Neuronal stem cell (in vitro differentiated cells): Measurements from ENCODE around the gene CTNND2.

ENCODE experiments used
- DNase-seq: peaks from one replicate; pipeline ENCODE4 v3.0.0-alpha.2; 2013; ENCODE audit warnings: low spot score
- H2AFZ ChIP-seq: one replicate; pipeline ENCODE4 v1.6.1; 2013; ENCODE audit warnings: mild to moderate bottlenecking, low read length, inconsistent platforms
- H2AK5ac ChIP-seq: 2 replicates; pipeline ENCODE4 v1.6.1; 2013; ENCODE audit warnings: low read depth, mild to moderate bottlenecking, inconsistent platforms, low read length, moderate library complexity, mixed read lengths
- H2BK120ac ChIP-seq: 2 replicates; pipeline ENCODE4 v1.6.1; 2013; ENCODE audit warnings: low read depth, mild to moderate bottlenecking, inconsistent platforms, low read length, moderate library complexity, mixed read lengths
- H2BK12ac ChIP-seq: one replicate; pipeline ENCODE4 v1.6.1; 2013; ENCODE audit warnings: low read length, inconsistent platforms
- H2BK15ac ChIP-seq: 2 replicates; pipeline ENCODE4 v1.6.1; 2013; ENCODE audit warnings: mild to moderate bottlenecking, low read length, inconsistent platforms, mixed read lengths
- H2BK5ac ChIP-seq: one replicate; pipeline ENCODE4 v1.6.1; 2013; ENCODE audit warnings: inconsistent platforms, mild to moderate bottlenecking, low read length, moderate library complexity
- H3K14ac ChIP-seq: one replicate; pipeline ENCODE4 v1.6.1; 2013; ENCODE audit warnings: low read length, inconsistent platforms
- H3K18ac ChIP-seq: 2 replicates; pipeline ENCODE4 v1.6.1; 2013; ENCODE audit warnings: low read length, inconsistent platforms
- H3K23ac ChIP-seq: 2 replicates; pipeline ENCODE4 v1.6.1; 2013; ENCODE audit warnings: low read depth, mild to moderate bottlenecking, mixed read lengths, low read length, inconsistent platforms; ENCODE audit not compliant: poor library complexity
- H3K27ac ChIP-seq: replicated peaks from 3 replicates; pipeline ENCODE4 v1.5.1; 2013; ENCODE audit warnings: low read length, inconsistent platforms
- H3K27me3 ChIP-seq, 3 experiments: 2 replicates each; pipeline ENCODE4 v1.6.1; 2013; ENCODE audit warnings: low read length in 3 of 3, mild to moderate bottlenecking in 2 of 3, inconsistent platforms in 1 of 3, low read depth in 1 of 3, mixed read lengths in 1 of 3, moderate library complexity in 1 of 3; ENCODE audit not compliant: control insufficient read depth in 3 of 3, insufficient read depth in 3 of 3
- H3K36me3 ChIP-seq, 2 donors: replicated peaks in 1 of 2; 2 replicates each; pipeline ENCODE4 v1.6.1; 2013; ENCODE audit warnings: low read length in 2 of 2; ENCODE audit not compliant: control insufficient read depth in 2 of 2, insufficient read depth in 2 of 2
- H3K4ac ChIP-seq: 2 replicates; pipeline ENCODE4 v1.6.1; 2013; ENCODE audit warnings: inconsistent platforms, mild to moderate bottlenecking, low read length, moderate library complexity
- H3K4me1 ChIP-seq, 2 donors: 1 replicate in 1 of 2; 2 replicates in 1 of 2; pipeline ENCODE4 v1.6.1; 2013; ENCODE audit warnings: low read length in 2 of 2, low read depth in 1 of 2; ENCODE audit not compliant: control insufficient read depth in 2 of 2, insufficient read depth in 1 of 2
- H3K4me2 ChIP-seq: one replicate; pipeline ENCODE4 v1.6.1; 2013; ENCODE audit warnings: mild to moderate bottlenecking, low read length, inconsistent platforms; ENCODE audit not compliant: insufficient read depth, poor library complexity, severe bottlenecking
- H3K4me3 ChIP-seq, 2 donors: 2 replicates each; pipeline ENCODE4 v1.5.1; 2013; ENCODE audit warnings: low read length in 2 of 2, mild to moderate bottlenecking in 2 of 2, inconsistent platforms in 1 of 2, moderate library complexity in 1 of 2
- H3K79me1 ChIP-seq: one replicate; pipeline ENCODE4 v1.6.1; 2013; ENCODE audit warnings: low read depth, mild to moderate bottlenecking, inconsistent platforms, low read length, moderate library complexity
- H3K9ac ChIP-seq: one replicate; pipeline ENCODE4 v1.6.1; 2013; ENCODE audit warnings: mild to moderate bottlenecking, low read depth, low read length, inconsistent platforms; ENCODE audit not compliant: poor library complexity
- H3K9me3 ChIP-seq, 2 donors: replicated peaks in 1 of 2; 2 replicates each; pipeline versions ENCODE3 to v1.6.1; 2013; ENCODE audit warnings: low read length in 2 of 2, mild to moderate bottlenecking in 2 of 2, inconsistent platforms in 1 of 2, low read depth in 1 of 2, mixed read lengths in 1 of 2, moderate library complexity in 1 of 2; ENCODE audit not compliant: control insufficient read depth in 2 of 2, insufficient read depth in 1 of 2
- H4K8ac ChIP-seq: one replicate; pipeline ENCODE4 v1.6.1; 2013; ENCODE audit warnings: low read depth, mild to moderate bottlenecking, inconsistent platforms, low read length, moderate library complexity
- H4K91ac ChIP-seq: one replicate; pipeline ENCODE4 v1.6.1; 2013; ENCODE audit warnings: low read length, low read depth, mild to moderate bottlenecking, inconsistent platforms; ENCODE audit not compliant: poor library complexity
- WGBS, 2 donors: extraction: QIAGEN DNeasy Blood & Tissue Kit; methylation state at CpG; one replicate each; pipeline ENCODE4 v1.1.7; 2013; ENCODE audit warnings: missing lambda C conversion rate in 2 of 2, mixed read lengths in 1 of 2; ENCODE audit not compliant: insufficient read length in 2 of 2, insufficient replicate concordance in 1 of 2; ENCODE audit errors: extremely low coverage in 2 of 2; 5-methylcytosine and 5-hydroxymethylcytosine counted together

CTNND2 gene

DNA sequence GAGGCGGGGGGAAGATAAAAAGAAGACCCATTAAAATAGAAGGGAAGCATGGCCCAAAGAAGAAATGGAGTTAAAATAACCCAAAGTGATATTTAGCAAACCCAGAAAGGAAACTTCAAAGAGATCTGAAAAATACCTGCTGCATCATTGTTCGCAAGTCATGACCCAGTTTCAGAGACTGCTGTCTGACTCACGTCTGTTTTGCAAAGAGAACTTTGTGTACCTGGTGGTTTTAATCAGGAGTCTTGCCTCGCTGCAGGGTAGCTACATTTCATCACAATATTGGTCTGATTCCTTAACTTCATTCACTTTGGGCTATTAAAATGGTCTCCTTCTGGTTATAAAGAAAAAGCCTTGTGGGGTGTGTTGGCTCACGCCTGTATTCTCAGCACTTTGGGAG lies 682.1 kb downstream of the CTNND2 start:
- no peak for DNase-seq
- H2BK5ac ChIP-seq, result no peak overlapping the region
- H2BK120ac ChIP-seq, result no peak overlapping the region
- H3K27ac ChIP-seq, result no peak overlapping the region
- no peak overlapping the region for H4K91ac ChIP-seq
- H2AK5ac ChIP-seq, result no peak overlapping the region
- no peak overlapping the region for H2BK15ac ChIP-seq
- no peak overlapping the region for H3K4ac ChIP-seq
- no CpG with 5 or more reads among the region's 5 CpGs for WGBS, 2 donors
- H3K9me3 ChIP-seq, result peaks cover 0 to 3% of the 10 kb centered on the region in 2 donors
- H2AFZ ChIP-seq, result no peak overlapping the region
- no peaks in the 10 kb centered on the region for H3K4me1 ChIP-seq
- H3K36me3 ChIP-seq, result peaks cover 0 to 9% of the 10 kb centered on the region in 2 donors
- H3K4me3 ChIP-seq, result no peak overlapping the region
- no peaks in the 10 kb centered on the region for H3K79me1 ChIP-seq
- no peak overlapping the region for H3K23ac ChIP-seq
- no peak overlapping the region for H2BK12ac ChIP-seq
- H4K8ac ChIP-seq, result no peak overlapping the region
- no peak overlapping the region for H3K18ac ChIP-seq
- no peaks in the 10 kb centered on the region for H3K27me3 ChIP-seq
- H3K9ac ChIP-seq, result no peak overlapping the region
- H3K4me2 ChIP-seq, result no peak overlapping the region
- no peak overlapping the region for H3K14ac ChIP-seq

DNA sequence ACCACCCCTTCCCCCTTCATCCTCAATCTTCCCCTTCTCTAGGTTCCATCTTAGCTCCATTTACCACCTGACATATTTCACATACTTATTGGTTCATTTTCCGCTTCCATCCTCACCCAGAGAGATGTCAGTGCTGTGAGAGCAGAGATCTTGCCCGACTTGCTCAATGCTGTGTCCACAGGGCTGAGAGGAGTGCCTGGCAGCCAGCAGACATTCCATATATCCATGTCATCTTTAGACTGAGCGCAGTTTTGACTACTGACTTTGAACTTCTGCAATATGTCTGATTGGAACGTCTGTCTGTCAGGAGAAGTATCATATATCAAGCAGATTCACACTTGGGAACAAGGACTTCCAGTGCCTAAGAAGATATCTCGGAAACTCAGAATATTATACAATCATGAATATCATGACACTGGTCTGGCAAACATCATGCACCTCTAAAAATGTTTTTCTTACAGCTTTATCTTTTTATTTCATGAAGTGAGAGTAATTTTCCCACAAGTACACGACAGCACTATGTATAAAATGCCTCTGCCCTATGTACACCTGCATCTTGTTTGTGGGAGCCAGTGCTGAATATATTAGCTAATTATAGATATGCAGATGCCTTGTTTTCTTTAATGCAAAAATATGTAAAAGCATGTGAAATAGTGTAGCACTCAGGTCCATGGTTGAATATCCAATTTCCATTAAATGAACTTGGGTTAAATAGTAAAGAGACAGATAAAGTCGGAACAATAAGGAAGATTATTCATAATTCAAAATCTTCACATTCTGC lies 689.2 kb downstream of the CTNND2 start:
- H3K4me3 ChIP-seq, result no peak overlapping the region
- no peak overlapping the region for H4K8ac ChIP-seq
- no peak overlapping the region for H3K23ac ChIP-seq
- DNase-seq, result no peak
- H3K14ac ChIP-seq, result no peak overlapping the region
- H3K27me3 ChIP-seq, result no peaks in the 10 kb centered on the region
- H2BK12ac ChIP-seq, result no peak overlapping the region
- no peak overlapping the region for H3K18ac ChIP-seq
- no peak overlapping the region for H2BK15ac ChIP-seq
- no CpG with 5 or more reads among the region's 7 CpGs for WGBS, 2 donors
- H3K9me3 ChIP-seq, result peaks cover 1 to 5% of the 10 kb centered on the region in 2 donors
- no peak overlapping the region for H2BK5ac ChIP-seq
- H3K9ac ChIP-seq, result no peak overlapping the region
- no peak overlapping the region for H2AK5ac ChIP-seq
- H3K36me3 ChIP-seq, result peaks cover 0 to 3% of the 10 kb centered on the region in 2 donors
- no peak overlapping the region for H3K4me2 ChIP-seq
- H3K4me1 ChIP-seq, result no peaks in the 10 kb centered on the region
- no peak overlapping the region for H3K4ac ChIP-seq
- no peak overlapping the region for H4K91ac ChIP-seq
- no peak overlapping the region for H2AFZ ChIP-seq
- no peak overlapping the region for H2BK120ac ChIP-seq
- H3K27ac ChIP-seq, result no peak overlapping the region
- no peaks in the 10 kb centered on the region for H3K79me1 ChIP-seq

DNA sequence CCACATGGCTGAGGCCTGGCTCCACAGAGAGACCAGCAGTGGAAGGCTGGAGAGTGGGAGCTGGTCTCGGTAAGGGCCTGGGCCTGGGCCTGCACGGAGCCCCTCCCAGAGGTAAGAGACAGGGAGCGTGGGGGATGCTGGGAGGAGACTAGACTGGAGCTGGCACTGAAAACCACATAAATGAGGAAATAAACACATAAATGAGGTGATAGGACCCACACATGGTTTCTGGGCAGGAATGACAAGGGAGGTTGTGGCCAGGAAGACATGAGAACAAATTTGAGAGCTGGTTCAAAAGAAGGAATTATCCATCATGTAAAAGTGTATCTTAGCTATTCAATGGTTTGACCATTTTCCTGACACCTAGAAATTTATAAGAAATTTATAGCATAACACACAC lies 691.5 kb downstream of the CTNND2 start:
- no peak overlapping the region for H3K14ac ChIP-seq
- H3K36me3 ChIP-seq, result peaks cover 0 to 3% of the 10 kb centered on the region in 2 donors
- peaks cover 1 to 5% of the 10 kb centered on the region in 2 donors for H3K9me3 ChIP-seq
- no peak overlapping the region for H3K4me2 ChIP-seq
- no peak overlapping the region for H3K4me3 ChIP-seq
- no peaks in the 10 kb centered on the region for H3K27me3 ChIP-seq
- H3K4me1 ChIP-seq, result no peaks in the 10 kb centered on the region
- no peak overlapping the region for H2BK15ac ChIP-seq
- no peak overlapping the region for H3K9ac ChIP-seq
- H3K18ac ChIP-seq, result no peak overlapping the region
- DNase-seq, result no peak
- WGBS, 2 donors, result no CpG with 5 or more reads among the region's 3 CpGs
- H2BK12ac ChIP-seq, result no peak overlapping the region
- H3K4ac ChIP-seq, result no peak overlapping the region
- H3K23ac ChIP-seq, result no peak overlapping the region
- no peak overlapping the region for H2AK5ac ChIP-seq
- no peak overlapping the region for H2BK120ac ChIP-seq
- no peak overlapping the region for H3K27ac ChIP-seq
- H3K79me1 ChIP-seq, result no peaks in the 10 kb centered on the region
- no peak overlapping the region for H4K91ac ChIP-seq
- no peak overlapping the region for H2BK5ac ChIP-seq
- H4K8ac ChIP-seq, result no peak overlapping the region
- H2AFZ ChIP-seq, result no peak overlapping the region

DNA sequence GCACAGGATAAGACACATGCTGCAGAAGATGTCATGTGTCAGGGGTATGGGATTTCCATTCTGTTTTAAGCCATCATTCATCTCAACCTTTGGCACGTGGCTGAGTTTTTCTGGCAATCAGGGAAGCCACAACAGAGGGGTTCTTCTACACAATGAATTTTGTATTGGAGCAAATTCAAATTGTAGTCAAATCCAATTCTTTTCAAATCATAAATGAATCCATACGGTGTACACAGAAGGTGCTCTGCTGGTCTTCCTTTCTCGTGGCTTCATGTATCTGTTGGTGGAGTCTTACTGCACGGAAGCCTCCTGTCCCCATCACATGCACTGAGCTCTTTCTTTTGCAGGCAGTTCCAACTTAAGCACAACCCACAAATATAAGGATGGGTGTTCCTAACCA lies 706.5 kb downstream of the CTNND2 start:
- Histone ChIP-seq H3K36me3 (peaks cover 0 to 23% of the 10 kb centered on the region in 2 donors), H4K91ac (no peak overlapping the region), H2BK12ac (no peak overlapping the region), H3K27ac (no peak overlapping the region), H3K4me3 (no peak overlapping the region), H2AK5ac (no peak overlapping the region), H3K79me1 (no peaks in the 10 kb centered on the region), H3K14ac (no peak overlapping the region), H3K4me2 (no peak overlapping the region), H3K18ac (no peak overlapping the region), H2BK15ac (no peak overlapping the region), H3K27me3 (no peaks in the 10 kb centered on the region), H3K4me1 (no peaks in the 10 kb centered on the region), H3K23ac (no peak overlapping the region), H2AFZ (no peak overlapping the region), H3K9me3 (peaks cover 0 to 2% of the 10 kb centered on the region in 2 donors), H4K8ac (no peak overlapping the region), H2BK120ac (no peak overlapping the region), H3K9ac (no peak overlapping the region), H2BK5ac (no peak overlapping the region), H3K4ac (no peak overlapping the region)
- no peak for DNase-seq
- WGBS, 2 donors, result no CpG with 5 or more reads among the region's 4 CpGs
